Measurements from ENCODE around the gene SRSF6.

Gene SRSF6

DNA sequence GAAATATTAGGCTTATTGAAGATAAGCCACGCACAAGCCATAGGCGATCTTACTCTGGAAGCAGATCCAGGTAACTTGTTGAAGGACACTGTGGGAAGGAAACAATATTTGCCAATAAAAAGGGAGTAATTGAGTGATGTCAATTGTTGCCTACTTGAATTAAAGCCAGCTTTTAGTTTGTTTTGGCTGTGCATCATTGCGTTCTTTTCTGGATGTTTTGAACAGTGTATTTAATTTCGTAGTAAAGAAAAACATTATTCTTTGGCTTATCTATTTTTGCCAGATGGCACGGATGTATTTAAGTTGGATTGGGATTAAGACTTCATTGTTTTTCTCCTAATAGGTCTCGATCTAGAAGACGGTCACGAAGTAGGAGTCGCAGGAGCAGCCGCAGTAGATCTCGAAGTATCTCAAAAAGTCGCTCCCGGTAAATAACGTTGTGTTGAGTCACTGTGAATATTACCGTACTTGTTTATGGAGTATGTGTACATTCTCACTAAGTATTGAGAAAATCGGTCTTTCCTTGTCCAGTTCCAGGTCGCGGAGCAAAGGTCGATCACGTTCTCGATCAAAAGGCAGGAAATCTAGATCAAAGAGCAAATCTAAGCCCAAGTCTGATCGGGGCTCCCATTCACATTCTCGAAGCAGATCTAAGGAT lies 2.6 kb downstream of the SRSF6 start:
- DNase-seq (ENCODE audit: low read depth), result no peak
- TF ChIP-seq, protein P1, sequence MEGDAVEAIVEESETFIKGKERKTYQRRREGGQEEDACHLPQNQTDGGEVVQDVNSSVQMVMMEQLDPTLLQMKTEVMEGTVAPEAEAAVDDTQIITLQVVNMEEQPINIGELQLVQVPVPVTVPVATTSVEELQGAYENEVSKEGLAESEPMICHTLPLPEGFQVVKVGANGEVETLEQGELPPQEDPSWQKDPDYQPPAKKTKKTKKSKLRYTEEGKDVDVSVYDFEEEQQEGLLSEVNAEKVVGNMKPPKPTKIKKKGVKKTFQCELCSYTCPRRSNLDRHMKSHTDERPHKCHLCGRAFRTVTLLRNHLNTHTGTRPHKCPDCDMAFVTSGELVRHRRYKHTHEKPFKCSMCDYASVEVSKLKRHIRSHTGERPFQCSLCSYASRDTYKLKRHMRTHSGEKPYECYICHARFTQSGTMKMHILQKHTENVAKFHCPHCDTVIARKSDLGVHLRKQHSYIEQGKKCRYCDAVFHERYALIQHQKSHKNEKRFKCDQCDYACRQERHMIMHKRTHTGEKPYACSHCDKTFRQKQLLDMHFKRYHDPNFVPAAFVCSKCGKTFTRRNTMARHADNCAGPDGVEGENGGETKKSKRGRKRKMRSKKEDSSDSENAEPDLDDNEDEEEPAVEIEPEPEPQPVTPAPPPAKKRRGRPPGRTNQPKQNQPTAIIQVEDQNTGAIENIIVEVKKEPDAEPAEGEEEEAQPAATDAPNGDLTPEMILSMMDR (conservative IDR thresholded peaks at IDR 0.05; ENCODE audit: low read length), result no peak
- H3K4me3 ChIP-seq (ENCODE audit: low read length), result no peak overlapping the region

DNA sequence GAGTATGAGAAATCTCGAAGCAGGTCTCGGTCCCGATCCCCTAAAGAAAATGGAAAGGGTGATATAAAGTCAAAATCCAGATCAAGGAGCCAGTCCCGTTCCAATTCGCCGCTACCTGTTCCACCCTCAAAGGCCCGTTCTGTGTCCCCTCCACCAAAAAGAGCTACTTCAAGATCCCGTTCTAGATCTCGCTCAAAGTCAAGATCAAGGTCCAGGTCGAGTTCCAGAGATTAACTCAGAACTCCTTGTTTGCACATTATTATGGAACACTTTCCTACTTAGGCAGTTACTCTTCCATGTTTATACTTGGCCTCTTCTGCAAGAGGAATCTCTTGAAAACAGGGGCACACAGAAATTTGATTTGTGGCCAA lies 3.1 kb downstream of the SRSF6 start:
- TF ChIP-seq, protein P1 (conservative IDR thresholded peaks at IDR 0.05; ENCODE audit: low read length), result no peak
- DNase-seq (ENCODE audit: low read depth), result no peak
- H3K4me3 ChIP-seq (ENCODE audit: low read length), result no peak overlapping the region

DNA sequence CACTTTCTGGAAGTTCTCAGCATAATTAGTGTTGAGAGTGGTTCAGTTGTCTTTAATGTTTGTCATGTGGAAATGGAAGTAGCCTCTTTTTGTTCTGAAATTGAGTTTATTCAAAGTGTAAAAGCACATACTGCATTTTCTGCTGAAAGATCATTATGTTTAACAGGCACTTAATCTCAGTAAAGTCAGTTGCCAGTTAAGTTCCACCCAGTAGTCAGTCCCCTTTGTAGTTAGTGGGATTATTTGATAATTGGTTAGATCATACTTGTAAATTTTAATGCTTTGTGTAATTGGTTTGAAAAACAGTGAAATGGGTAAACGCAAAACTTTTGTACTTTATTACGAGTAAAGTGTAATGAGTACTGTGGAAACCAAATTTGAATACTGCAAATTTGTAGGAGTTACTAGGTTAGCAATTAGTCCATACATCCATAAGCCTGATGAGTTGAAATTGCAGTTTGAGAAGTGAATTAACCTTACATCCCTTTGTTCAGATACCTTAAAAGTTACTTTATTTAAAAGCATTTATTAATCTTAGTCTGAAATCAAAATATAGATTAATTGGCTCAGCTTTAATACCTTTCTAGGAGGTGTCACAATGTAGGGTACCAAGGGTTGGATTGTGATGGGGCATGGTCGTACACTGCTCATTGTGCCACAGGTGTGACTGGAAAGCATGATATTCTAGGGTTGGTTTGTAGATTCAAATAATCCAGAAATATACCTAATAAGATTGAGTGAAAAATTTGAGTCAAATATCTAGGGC lies 4.4 kb downstream of the SRSF6 start:
- no peak overlapping the region for H3K4me3 ChIP-seq (ENCODE audit: low read length)
- DNase-seq (ENCODE audit: low read depth), result no peak
- TF ChIP-seq, protein P1 (conservative IDR thresholded peaks at IDR 0.05; ENCODE audit: low read length), result no peak

DNA sequence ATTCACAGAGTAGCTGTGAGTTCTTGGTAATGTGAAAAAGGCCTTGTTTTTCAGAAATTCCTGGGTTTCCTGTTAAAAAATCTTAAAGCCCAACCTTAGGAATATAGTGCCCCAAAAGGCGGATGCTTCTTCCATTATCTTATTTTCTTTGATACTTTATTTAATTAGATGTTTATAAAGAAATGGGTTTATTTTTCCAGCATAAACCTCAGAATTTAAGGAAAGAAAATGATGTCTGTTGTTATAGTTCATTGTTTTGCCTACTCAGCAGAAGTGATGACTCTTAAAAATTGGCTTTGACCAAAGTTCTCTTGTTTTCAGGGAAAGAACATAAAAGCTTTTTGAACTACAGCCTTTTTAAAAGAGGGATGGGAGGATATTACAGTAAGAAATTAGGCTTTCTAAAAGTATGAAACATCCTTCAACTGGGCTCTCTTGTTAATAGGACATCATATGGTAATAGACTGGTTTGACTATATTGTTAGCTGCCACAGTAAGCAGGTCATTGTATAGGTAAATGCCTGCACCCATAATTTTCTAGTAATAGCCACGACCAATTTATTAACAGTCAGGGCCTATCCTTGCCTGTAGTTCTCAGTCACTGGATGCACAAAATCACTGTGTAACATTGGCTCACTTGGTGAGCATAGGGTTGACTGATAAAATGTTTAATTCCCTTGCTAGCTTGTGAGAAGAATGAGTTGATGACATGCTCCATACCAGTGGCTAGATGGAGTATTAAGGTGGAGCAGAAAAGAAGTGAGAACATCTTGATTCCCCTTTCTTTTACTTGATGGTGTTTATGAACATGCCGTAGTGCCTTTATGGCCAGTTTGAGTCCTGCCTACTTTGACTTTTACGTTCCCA lies 5.2 kb downstream of the SRSF6 start:
- no peak overlapping the region for H3K4me3 ChIP-seq (ENCODE audit: low read length)
- TF ChIP-seq, protein P1 (conservative IDR thresholded peaks at IDR 0.05; ENCODE audit: low read length), result no peak
- no peak for DNase-seq (ENCODE audit: low read depth)

DNA sequence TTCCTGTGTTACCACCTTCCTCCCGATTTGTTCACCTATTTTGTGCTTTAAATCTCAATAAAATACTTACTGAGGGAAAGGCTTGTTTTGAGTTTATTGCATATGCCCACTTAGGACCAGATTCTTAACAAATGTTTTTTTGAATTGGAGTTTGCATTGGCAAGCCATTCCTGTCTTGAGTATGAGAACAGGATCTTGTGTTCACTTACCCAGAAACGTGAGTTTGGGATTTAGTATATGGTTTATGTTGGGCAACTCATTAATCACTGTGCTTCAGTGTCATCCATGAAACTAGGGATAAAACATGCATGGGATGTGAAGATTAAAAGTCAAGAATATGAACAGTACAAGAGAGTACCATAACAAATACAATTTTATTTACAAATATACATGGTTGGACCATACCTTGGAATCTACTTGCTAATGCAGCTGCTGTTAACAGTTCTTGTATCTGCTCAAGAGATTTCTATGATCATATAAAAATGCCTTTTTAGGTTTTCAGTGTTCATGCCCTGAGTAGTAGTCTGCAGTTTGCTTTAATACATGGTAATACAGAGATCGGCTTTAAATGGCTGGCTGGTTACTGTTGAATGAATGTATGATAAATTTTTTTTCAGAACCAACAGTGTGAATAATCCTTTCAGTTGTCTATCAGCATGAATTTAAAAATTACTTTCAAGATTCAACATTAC lies 6.0 kb downstream of the SRSF6 start:
- TF ChIP-seq, protein P1 (conservative IDR thresholded peaks at IDR 0.05; ENCODE audit: low read length), result no peak
- no peak overlapping the region for H3K4me3 ChIP-seq (ENCODE audit: low read length)
- no peak for DNase-seq (ENCODE audit: low read depth)

DNA sequence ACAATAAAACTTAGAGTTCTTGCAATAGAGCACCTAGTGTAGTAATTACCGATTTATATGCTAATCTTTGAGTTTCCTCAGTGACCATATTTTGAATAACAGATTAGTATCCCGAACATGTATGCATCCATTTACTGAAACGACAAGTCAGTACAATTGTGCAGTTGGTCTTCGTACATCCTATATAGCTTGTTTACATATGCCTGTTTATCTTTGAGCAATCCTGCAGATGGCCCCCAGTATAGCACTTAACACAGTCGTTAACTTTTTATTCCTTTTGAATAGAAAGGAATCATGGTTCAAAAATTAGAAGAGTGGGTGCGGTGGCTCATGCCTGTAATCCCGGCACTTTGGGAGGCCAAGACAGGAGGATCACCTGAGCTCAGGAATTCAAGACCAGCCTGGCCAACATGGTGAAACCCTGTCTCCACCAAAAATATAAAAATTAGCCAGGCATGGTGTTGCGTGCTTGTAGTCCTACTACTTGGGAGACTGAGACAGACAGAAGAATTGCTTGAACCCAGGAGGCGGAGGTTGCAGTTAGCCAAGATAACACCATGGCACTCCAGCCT lies 6.6 kb downstream of the SRSF6 start:
- no peak overlapping the region for H3K4me3 ChIP-seq (ENCODE audit: low read length)
- TF ChIP-seq, protein P1 (conservative IDR thresholded peaks at IDR 0.05; ENCODE audit: low read length), result no peak
- no peak for DNase-seq (ENCODE audit: low read depth)

All from AG10803 (cell line).